ENCODE results near the gene METTL23. TPM values are rescaled to one million over a fixed set of nuclear protein-coding genes. Genes with fewer than 3 reads are reported as not detected.

The METTL23 gene
- total and polyA plus RNA-seq, 2 of the 8 experiments (the other 6 are each of a cell fraction or from before 2014, with no cell fraction given), result 36.1 to 60.2 TPM

GRCh38 chr17:76725580-76726230 is 934 bp upstream of the METTL23 start:
- H3K9ac ChIP-seq (replicated peaks in 1 of 4; ENCODE audit: extremely low read depth in 1 of 4, low read depth in 3 of 4, low read length in 3 of 4), result peak overlapping the region; percentile 50 to 71 (median 61); a peak in 6 of 7 replicates
- H3K4me2 ChIP-seq (ENCODE audit: insufficient read depth in 1 of 2, low read depth in 2 of 2, low read length in 2 of 2), result peak overlapping the region; percentile 83 to 85
- H4K8ac ChIP-seq (ENCODE audit: extremely low read depth, insufficient read depth, low read length), result no peak overlapping the region
- H2BK120ac ChIP-seq (replicated peaks; ENCODE audit: low read depth, low read length), result no peak overlapping the region
- ChIA-PET POLR2A (ENCODE audit: partially characterized antibody) (interaction anchor here (0.8 to 8.4 kb wide), 6 partner anchors 8 to 168 kb away, joined by 3 to 181 read pairs (median 4); partner anchors contain the start of genes MFSD11, MXRA7 and SRSF2), CTCF (ENCODE audit: partially characterized antibody) (interaction anchor here (1.6 to 2.3 kb wide), 3 partner anchors 9 to 41 kb away, joined by 4 to 13 read pairs (median 7); no protein-coding TSS in a partner anchor)
- H2BK20ac ChIP-seq (ENCODE audit: low read length), result no peak overlapping the region
- peaks cover 11% of the 10 kb centered on the region for H3K23me2 ChIP-seq (ENCODE audit: low read depth, low read length)
- H3K4me1 ChIP-seq (replicated peaks in 1 of 4; ENCODE audit: control insufficient read depth in 3 of 4, insufficient read depth in 4 of 4, low read length in 3 of 4), result peaks cover 0 to 9% (median 2%) of the 10 kb centered on the region in 4 experiments; a peak in 5 of 7 replicates
- H4K20me1 ChIP-seq (replicated peaks in 1 of 2; ENCODE audit: control insufficient read depth in 1 of 2, insufficient read depth in 2 of 2, low read length in 2 of 2), result peaks cover 0 to 10% of the 10 kb centered on the region in 2 experiments
- H4K91ac ChIP-seq (replicated peaks; ENCODE audit: insufficient read length, low read length), result no peak overlapping the region
- no peak for FAIRE-seq
- H3K18ac ChIP-seq (ENCODE audit: extremely low read depth, low read length), result no peak overlapping the region
- H2AFZ ChIP-seq (ENCODE audit: low read length), result no peak overlapping the region
- no peak overlapping the region for H2BK12ac ChIP-seq (ENCODE audit: low read depth, low read length)
- no peak for TF ChIP-seq EGR1 (IDR thresholded peaks at IDR 0.05; ENCODE audit: borderline replicate concordance, low read depth, low read length)
- TF ChIP-seq BCL11A (IDR thresholded peaks at IDR 0.05; ENCODE audit: low read depth in 2 of 2, low read length in 2 of 2), result no peak
- no peak for TF ChIP-seq KDM4A (IDR thresholded peaks at IDR 0.05; ENCODE audit: low read depth, low read length, severe bottlenecking)
- 0 out of 4 replicates have a peak, but pooled peaks of 1 of the 2 experiments have one; percentile 73 for TF ChIP-seq HDAC2 (IDR thresholded peaks at IDR 0.05; ENCODE audit: borderline replicate concordance in 1 of 2, low read depth in 2 of 2, low read length in 2 of 2)
- TF ChIP-seq RBBP5 (IDR thresholded peaks at IDR 0.05; ENCODE audit: borderline replicate concordance, low read depth, low read length), result peak; percentile 3; the same call in 1 of the 2 replicates
- no peak for TF ChIP-seq SP1 (IDR thresholded peaks at IDR 0.05; ENCODE audit: low read depth, low read length)
- no peak for TF ChIP-seq JUN (IDR thresholded peaks at IDR 0.05; ENCODE audit: low read depth, low read length)
- peak overlapping the region; percentile 59 for H3K56ac ChIP-seq (replicated peaks; ENCODE audit: insufficient read length, low read depth, low read length)
- H2BK5ac ChIP-seq (ENCODE audit: low read depth, low read length), result no peak overlapping the region
- no peak overlapping the region for H3K14ac ChIP-seq (ENCODE audit: insufficient read length)
- WGBS, 2 experiments (ENCODE audit: extremely low coverage in 1 of 2, insufficient coverage in 1 of 2, insufficient read length in 1 of 2, insufficient replicate concordance in 2 of 2, low coverage in 1 of 2, low lambda C conversion rate in 2 of 2, missing lambda C conversion rate in 1 of 2), result 37% methylated on average over 21 of the region's 38 CpGs; no CpG with 5 or more reads in 1 of the 2 experiments
- H3K23ac ChIP-seq (ENCODE audit: insufficient read length), result no peak overlapping the region
- no peaks in the 10 kb centered on the region; a peak in 2 of 7 replicates for H3K27me3 ChIP-seq (replicated peaks in 1 of 4; ENCODE audit: control insufficient read depth in 3 of 4, extremely low read depth in 1 of 4, insufficient read depth in 3 of 4, low read length in 3 of 4)
- no peak overlapping the region for H2BK15ac ChIP-seq (ENCODE audit: low read length)
- peaks cover 0 to 34% of the 10 kb centered on the region in 2 experiments; a peak in 2 of 4 replicates for H3K79me2 ChIP-seq (ENCODE audit: control insufficient read depth in 1 of 2, insufficient read depth in 2 of 2, low read length in 2 of 2)
- peak overlapping the region; percentile 71; the same call in 1 of the 2 replicates for H3K27ac ChIP-seq (ENCODE audit: low read depth, low read length)
- no peak overlapping the region for H2AK5ac ChIP-seq (ENCODE audit: low read depth, low read length)
- H3K4ac ChIP-seq (replicated peaks; ENCODE audit: insufficient read length, low read depth, low read length), result no peak overlapping the region
- no peak for DNase-seq (ENCODE audit: low read depth in 1 of 2, low spot score in 2 of 2)
- H4K5ac ChIP-seq (ENCODE audit: insufficient read length, low read depth, low read length), result no peak overlapping the region
- peak overlapping the region; percentile 68 to 99 (median 81) for H3K4me3 ChIP-seq (ENCODE audit: extremely low read depth in 1 of 4, insufficient read depth in 2 of 4, low read depth in 3 of 4, low read length in 4 of 4)
- H3K79me1 ChIP-seq (ENCODE audit: low read depth, low read length), result peaks cover 7% of the 10 kb centered on the region
- H3K36me3 ChIP-seq (ENCODE audit: control insufficient read depth in 2 of 4, insufficient read depth in 4 of 4, low read length in 3 of 4), result peaks cover 8 to 27% (median 19%) of the 10 kb centered on the region in 4 experiments; a peak in 6 of 8 replicates
- H3K9me3 ChIP-seq (ENCODE audit: insufficient read depth in 2 of 2, low read depth in 1 of 2, low read length in 1 of 2), result no peaks in the 10 kb centered on the region
